Measurements from ENCODE around the gene PLVAP.

DNA sequence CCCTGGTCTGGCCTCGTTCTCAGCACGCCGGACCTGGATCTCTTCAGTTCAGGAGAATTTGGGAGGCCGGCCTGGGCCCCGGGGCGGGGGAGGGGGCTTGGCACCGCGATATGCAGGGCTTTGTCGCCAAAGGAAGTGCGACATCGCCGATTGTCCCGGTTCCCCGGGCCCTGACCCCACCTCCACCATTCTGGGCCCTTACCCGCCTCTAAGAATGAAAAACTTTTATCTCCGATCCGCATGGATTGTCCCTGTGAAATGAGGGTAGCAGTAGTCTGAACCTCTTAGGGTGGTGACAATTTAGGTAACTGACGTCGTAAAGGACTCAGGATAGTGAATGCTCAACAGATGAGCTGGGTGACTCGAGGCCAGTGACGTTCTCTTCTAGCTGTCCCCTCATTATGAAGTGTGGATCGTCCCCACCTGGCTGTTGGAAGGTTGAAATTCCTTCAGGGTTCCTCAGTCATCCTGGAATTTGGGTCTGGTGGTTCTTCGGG is 67.1 kb downstream of the PLVAP start:
- TF ChIP-seq CTCF (IDR thresholded peaks at IDR 0.05) (no peak), POLR2A (IDR thresholded peaks at IDR 0.05) (no peak), EP300 (IDR thresholded peaks at IDR 0.05) (no peak)
